ENCODE results near the gene IGSF21.

The IGSF21 gene

GRCh38 chr1:18263547-18264120, 156.0 kb downstream of the IGSF21 start:
- DNase-seq (ENCODE audit: low read depth), result no peak

GRCh38 chr1:18264450-18265039, 156.9 kb downstream of the IGSF21 start:
- DNase-seq (ENCODE audit: low read depth), result no peak

- no peak for DNase-seq (ENCODE audit: low read depth)
Measured at GRCh38 chr1:18265641-18266040, 158.0 kb downstream of the IGSF21 start.

GRCh38 chr1:18266391-18266790, 158.8 kb downstream of the IGSF21 start:
- no peak for DNase-seq (ENCODE audit: low read depth)

- DNase-seq (ENCODE audit: low read depth), result no peak
Measured at GRCh38 chr1:18271336-18271735, 163.7 kb downstream of the IGSF21 start.

- no peak for DNase-seq (ENCODE audit: low read depth)
Measured at GRCh38 chr1:18278946-18279345, 171.3 kb downstream of the IGSF21 start.

GRCh38 chr1:18279351-18280074, 171.9 kb downstream of the IGSF21 start:
- DNase-seq (ENCODE audit: low read depth), result no peak

- no peak for DNase-seq (ENCODE audit: low read depth)
Measured at GRCh38 chr1:18280956-18281355, 173.4 kb downstream of the IGSF21 start.

- DNase-seq (ENCODE audit: low read depth), result no peak
Measured at GRCh38 chr1:18282851-18283600, 175.4 kb downstream of the IGSF21 start.

GRCh38 chr1:18283601-18284385, 176.2 kb downstream of the IGSF21 start:
- DNase-seq (ENCODE audit: low read depth), result no peak

- no peak for DNase-seq (ENCODE audit: low read depth)
Measured at GRCh38 chr1:18284805-18285537, 177.4 kb downstream of the IGSF21 start.

- DNase-seq (ENCODE audit: low read depth), result no peak
Measured at GRCh38 chr1:18285538-18285924, 177.9 kb downstream of the IGSF21 start.

- DNase-seq (ENCODE audit: low read depth), result no peak
Measured at GRCh38 chr1:18288722-18289121, 181.1 kb downstream of the IGSF21 start.

- DNase-seq (ENCODE audit: low read depth), result no peak
Measured at GRCh38 chr1:18289597-18289996, 182.0 kb downstream of the IGSF21 start.

- DNase-seq (ENCODE audit: low read depth), result no peak
Measured at GRCh38 chr1:18290740-18291412, 183.3 kb downstream of the IGSF21 start.

- DNase-seq (ENCODE audit: low read depth), result no peak
Measured at GRCh38 chr1:18292531-18292930, 184.9 kb downstream of the IGSF21 start.

- no peak for DNase-seq (ENCODE audit: low read depth)
Measured at GRCh38 chr1:18293291-18293690, 185.7 kb downstream of the IGSF21 start.

- DNase-seq (ENCODE audit: low read depth), result no peak
Measured at GRCh38 chr1:18294437-18295176, 187.0 kb downstream of the IGSF21 start.

GRCh38 chr1:18297896-18298648, 190.5 kb downstream of the IGSF21 start:
- DNase-seq (ENCODE audit: low read depth), result no peak

Data from activated gamma-delta T cell treated with anti-CD3 and anti-CD28 coated beads, Interleukin-2, amount 50 U/mL, for 16 hours (primary cell).